Cardiac fibroblast (primary cell): ENCODE data around the gene MIDN.

Experiments used
- DNase-seq, 2 donors: peaks; one replicate each; pipeline versions ENCODE4 v3.0.0 to v3.0.0-alpha.2; 2010; ENCODE audit warnings: low read depth in 2 of 2
- H3K4me3 ChIP-seq, 2 donors: replicated peaks in 1 of 2; 1 replicate in 1 of 2; 2 replicates in 1 of 2; pipeline ENCODE4 v1.5.1; 2011; ENCODE audit warnings: low read depth in 2 of 2, low read length in 2 of 2, mild to moderate bottlenecking in 2 of 2, moderate library complexity in 1 of 2
- TF ChIP-seq, protein P1 (sequence below): IDR thresholded peaks from one replicate; pipeline ENCODE4 v1.5.1; 2011; ENCODE audit warnings: low read depth, mild to moderate bottlenecking, low read length, inconsistent platforms

MIDN gene

DNA sequence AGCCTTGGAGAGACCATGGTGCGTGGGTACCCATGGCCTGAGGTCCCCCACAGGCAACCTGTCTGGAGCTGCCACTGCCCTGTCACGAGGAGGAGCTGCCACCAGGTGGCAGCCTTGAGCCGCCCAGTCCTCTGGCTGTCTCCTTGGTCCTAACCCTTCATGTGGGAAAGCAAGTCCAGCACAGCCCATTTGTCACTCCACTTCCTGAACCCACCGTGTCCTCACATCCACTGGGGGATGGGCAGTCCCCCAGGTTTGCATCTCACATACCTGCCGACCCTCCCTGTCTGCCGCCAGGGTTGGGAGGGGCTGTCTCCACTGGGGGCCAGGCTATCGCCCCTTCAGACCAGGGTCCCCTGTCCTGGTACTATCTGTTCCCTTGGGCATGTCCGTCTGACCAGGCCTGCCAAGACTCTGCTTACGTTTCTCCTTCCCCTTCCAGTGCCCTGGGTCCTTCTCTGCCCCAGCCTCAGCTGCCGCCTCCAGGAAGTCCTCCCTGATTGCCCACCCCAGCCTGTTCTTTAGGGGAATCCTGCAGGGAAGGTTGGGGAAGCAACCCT lies 31.5 kb downstream of the MIDN start:
- no peak overlapping the region for H3K4me3 ChIP-seq
- DNase-seq: peak; percentile 88
- TF ChIP-seq, protein P1, sequence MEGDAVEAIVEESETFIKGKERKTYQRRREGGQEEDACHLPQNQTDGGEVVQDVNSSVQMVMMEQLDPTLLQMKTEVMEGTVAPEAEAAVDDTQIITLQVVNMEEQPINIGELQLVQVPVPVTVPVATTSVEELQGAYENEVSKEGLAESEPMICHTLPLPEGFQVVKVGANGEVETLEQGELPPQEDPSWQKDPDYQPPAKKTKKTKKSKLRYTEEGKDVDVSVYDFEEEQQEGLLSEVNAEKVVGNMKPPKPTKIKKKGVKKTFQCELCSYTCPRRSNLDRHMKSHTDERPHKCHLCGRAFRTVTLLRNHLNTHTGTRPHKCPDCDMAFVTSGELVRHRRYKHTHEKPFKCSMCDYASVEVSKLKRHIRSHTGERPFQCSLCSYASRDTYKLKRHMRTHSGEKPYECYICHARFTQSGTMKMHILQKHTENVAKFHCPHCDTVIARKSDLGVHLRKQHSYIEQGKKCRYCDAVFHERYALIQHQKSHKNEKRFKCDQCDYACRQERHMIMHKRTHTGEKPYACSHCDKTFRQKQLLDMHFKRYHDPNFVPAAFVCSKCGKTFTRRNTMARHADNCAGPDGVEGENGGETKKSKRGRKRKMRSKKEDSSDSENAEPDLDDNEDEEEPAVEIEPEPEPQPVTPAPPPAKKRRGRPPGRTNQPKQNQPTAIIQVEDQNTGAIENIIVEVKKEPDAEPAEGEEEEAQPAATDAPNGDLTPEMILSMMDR: peak; percentile 96

DNA sequence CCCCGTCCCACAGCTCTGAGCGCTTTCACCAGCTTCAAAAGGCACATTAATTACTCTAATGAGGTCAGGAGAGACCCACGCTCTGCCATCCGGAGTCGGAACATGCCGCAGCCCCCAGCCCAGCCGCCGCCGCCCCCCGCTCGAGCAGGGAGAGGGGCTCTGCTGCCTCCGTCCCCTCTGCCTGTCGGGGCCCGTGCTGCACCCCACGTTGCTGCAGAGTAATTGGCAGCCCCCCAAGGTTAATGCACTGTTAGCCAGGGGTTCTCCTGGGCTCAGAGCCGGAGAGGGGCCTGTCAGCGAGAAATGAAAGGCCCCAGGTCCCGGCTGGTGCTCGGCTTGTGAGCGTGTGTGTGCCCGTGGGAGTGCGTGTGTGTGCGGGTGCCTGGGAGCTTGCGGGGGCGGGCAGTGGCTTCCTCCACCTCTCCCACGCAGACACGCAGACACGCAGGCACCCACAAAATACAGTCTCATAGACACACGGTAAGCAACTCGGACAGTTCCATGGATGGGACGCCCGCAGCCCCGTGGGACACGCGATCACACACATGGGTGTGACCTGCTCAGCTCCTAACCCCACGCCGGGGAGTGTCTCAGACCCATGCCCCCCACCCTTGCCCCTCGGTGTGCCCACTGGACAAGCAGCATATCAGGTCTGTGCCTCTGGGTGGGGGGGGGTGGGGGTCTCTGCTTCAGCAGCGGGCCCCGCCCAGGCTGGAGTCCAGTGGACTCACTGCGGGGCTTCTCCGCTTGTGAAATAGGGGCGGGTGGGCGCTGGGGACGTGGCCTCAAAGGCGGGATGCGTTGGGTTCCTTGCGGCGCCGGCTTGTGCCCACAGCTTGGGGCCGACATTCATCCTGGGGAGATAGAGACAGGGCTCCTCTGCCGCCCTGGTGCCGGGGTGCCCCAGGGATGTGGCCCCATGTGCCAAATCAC lies 32.5 kb downstream of the MIDN start:
- TF ChIP-seq, protein P1: no peak
- no peak for DNase-seq
- H3K4me3 ChIP-seq: no peak overlapping the region

DNA sequence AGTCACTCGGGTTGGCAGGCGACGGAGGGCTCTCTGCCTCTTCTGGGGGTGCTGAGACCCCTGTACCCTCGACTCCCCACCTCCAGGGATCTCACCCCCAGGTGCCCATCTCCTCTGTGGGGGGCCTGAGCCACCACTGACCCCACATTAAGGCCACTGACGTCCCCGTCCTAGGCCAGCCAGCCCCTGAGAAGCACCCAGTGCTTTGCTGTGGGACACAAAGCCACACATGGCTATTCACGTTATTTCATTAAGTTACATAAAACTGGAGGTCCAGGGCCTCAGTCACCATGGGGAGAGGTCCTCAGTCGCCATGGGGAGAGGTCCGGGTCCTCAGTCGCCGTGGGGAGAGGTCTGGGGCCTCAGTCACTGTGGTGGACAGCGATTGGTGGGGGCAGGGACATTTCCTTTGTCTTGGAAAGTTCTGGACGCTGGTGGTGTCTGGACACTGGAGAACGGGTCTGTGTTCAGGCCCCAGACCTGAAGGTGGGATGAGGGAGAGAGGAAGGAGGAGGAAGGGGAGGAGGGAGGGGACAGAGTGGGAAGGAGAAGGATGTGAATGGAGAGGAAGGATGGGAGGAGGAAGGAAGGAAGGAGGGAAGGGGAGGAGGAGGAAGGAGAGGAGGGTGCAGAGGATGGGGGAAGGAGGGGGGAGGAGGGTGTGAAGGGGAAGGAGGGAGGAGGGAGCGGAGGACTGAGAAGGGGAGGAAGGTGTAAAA lies 33.3 kb downstream of the MIDN start:
- DNase-seq: no peak
- TF ChIP-seq, protein P1: no peak

DNA sequence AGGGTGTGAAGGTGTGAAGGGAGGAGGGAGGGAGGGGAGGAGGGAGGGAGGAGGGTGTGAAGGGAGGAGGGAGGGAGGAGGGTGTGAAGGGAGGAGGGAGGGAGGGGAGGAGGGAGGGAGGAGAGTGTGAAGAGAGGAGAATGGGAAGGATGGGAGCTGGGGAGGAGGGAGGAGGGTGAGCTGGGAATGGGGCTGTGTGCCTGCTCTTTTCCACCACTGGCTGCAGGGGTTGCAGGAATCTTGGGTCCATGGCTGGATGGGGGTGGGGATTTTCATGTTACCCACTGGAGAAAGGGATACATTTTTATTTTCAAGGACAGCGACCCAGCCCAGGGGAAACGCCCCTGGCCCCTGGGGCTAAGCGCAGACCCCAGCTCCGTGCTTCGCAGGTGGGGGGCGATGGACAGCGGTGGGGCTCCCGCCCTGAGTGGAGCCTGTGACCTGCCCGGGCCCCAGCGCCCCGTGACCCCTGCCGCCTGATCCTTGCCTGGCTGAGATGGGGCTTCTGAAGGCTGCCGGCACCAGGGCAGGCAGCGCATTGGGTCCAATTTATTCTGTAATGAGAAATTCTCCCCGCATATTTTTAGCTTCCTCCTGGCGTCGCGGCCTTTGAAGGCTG lies 34.3 kb downstream of the MIDN start:
- TF ChIP-seq, protein P1: no peak

More for the DNA sequence above, 33.3 kb downstream of the MIDN start:
- no peak overlapping the region for H3K4me3 ChIP-seq

DNA sequence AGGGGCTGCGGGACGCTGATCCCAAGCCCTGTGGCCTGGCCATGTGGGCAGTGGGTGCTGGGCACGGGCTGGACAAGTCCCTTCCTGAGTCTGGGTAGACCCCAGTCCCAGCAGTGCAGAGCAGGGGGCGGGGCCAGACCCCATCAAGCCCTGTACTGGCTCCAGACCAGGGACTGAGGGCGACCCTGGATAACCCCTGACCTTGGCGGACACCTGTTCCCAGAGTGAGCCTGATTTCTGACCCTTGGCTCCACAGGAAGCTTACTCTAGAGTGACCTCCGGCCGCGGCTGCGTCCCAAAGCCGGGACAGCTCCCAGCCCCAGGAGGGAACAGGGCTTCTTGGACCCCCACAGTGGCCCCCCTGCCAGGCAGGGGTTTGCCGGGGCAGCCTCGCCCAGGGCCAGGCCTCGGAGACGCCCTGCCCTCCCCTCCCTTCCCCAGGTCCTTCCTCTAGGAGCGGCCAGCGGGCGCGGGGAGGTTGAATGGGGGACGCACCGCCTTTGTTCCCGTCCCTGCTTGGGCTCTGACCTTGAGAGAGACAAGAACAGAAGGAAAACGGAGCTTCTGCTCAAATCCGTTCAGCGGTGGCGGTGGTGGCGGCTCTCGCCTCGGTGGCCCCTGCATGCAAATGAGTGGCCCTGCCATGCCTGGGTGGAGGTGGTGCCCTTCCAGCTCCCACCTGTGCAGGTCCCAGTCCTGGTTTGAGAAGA lies 35.0 kb downstream of the MIDN start:
- TF ChIP-seq, protein P1: no peak
- DNase-seq: no peak
- H3K4me3 ChIP-seq: no peak overlapping the region

More for the DNA sequence above, 34.3 kb downstream of the MIDN start:
- peak in 1 of 2 donors; percentile 8 for DNase-seq
- H3K4me3 ChIP-seq: no peak overlapping the region

DNA sequence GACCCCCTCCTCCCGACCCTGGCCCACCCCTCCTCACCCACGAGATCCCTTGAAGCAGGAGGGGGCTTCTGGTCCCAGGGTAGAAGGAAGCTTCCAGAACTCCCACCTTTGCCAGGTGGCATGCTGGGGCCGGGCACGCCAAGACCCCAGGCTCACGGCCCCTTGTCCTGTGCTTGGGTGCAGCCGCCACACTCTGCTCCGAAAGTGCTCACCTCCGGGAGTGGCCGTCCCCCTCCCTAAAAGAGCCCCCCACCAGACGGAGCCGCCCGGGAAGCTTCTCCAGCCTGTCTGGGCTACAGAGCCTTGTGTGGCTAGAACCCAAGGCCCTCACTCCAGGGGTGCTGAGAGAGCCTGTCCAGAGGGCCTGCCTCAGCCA lies 35.5 kb downstream of the MIDN start:
- DNase-seq: no peak
- TF ChIP-seq, protein P1: no peak
- no peak overlapping the region for H3K4me3 ChIP-seq
